ENCODE data around the gene INIP.

GRCh38 chr9:112753725-112754124 is 35.8 kb upstream of the INIP start:
- no peak for TF ChIP-seq CTCF (conservative IDR thresholded peaks at IDR 0.05; ENCODE audit: low read length)
- no peak for TF ChIP-seq EZH2phosphoT487 (IDR thresholded peaks at IDR 0.05; ENCODE audit: borderline replicate concordance)
